Measurements from ENCODE around the gene ARL4A. TPM values are rescaled to one million over a fixed set of nuclear protein-coding genes. Genes with fewer than 3 reads are reported as not detected.
"Not testable (repeated sequence)": the region's sequence is repeated elsewhere in the genome, so short reads cannot be mapped to it uniquely, and the experiment has no call there.

The ARL4A gene
- total RNA-seq, 1 donor from 2014 or later: 11.0 TPM

- Mint-ChIP-seq H3K27me3 (no peaks in the 10 kb centered on the region), H3K27ac (no peak overlapping the region), H3K4me1 (peaks cover 17% of the 10 kb centered on the region), H3K4me3 (no peak overlapping the region), H3K36me3 (ENCODE audit: low read depth) (no peaks in the 10 kb centered on the region), H3K9me3 (no peaks in the 10 kb centered on the region)
- no peak for DNase-seq
- intact Hi-C loops (cut with micrococcal nuclease): loop anchor here (5.0 to 10.0 kb wide), 2 partner anchors 201 to 433 kb away; no protein-coding TSS in a partner anchor
Observed at GRCh38 chr7:12683678-12684585, 3.5 kb upstream of the ARL4A start.

DNA sequence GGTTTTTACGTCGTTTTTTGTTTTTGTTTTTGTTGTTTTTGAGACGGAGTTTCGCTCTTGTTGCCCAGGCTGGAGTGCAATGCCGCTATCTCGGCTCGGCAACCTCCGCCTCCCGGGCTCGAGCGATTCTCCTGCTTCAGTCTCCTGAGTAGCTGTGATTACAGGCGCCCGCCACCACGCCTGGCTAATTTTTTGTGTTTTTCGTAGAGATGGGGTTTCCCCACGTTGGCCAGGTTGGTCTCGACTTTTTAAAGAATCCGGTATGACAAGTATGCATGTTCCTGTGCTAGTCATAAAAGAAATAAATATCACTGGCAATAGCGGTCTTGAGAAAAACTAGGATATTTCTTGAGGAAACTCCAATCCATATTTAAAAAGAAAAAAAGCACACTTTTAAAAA lies 2.7 kb upstream of the ARL4A start:
- H3K27me3 Mint-ChIP-seq: no peaks in the 10 kb centered on the region
- no peak for DNase-seq
- no peaks in the 10 kb centered on the region for H3K9me3 Mint-ChIP-seq
- no peak overlapping the region for H3K4me3 Mint-ChIP-seq
- intact Hi-C loops (cut with micrococcal nuclease): loop anchor here (5.0 to 10.0 kb wide), 4 partner anchors 200 to 433 kb away; partner anchors contain the start of gene VWDE
- no peaks in the 10 kb centered on the region for H3K36me3 Mint-ChIP-seq (ENCODE audit: low read depth)
- no peak overlapping the region for H3K27ac Mint-ChIP-seq
- peaks cover 22% of the 10 kb centered on the region for H3K4me1 Mint-ChIP-seq

DNA sequence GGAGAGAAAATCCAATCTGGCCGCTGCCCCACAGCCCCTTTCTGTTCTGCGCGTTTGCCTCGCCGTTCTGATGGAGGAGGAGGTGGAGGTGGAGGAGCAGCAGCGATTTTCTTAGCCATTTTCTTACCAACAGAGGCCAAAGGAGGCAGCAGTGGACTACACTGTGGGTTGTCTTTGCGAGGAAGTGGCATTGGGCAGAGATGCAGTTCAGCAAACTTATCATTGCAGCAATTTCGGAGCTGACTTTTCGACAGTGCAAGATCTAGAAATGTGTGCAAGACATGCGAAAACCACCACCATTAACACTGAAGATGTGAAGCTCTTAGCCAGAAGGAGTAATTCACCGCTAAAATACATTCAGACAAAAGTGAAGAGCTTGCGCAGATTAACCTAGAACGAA lies 1.9 kb upstream of the ARL4A start:
- intact Hi-C loops (cut with micrococcal nuclease): loop anchor here (5.0 to 10.0 kb wide), 3 partner anchors 199 to 428 kb away; partner anchors contain the start of gene VWDE

DNA sequence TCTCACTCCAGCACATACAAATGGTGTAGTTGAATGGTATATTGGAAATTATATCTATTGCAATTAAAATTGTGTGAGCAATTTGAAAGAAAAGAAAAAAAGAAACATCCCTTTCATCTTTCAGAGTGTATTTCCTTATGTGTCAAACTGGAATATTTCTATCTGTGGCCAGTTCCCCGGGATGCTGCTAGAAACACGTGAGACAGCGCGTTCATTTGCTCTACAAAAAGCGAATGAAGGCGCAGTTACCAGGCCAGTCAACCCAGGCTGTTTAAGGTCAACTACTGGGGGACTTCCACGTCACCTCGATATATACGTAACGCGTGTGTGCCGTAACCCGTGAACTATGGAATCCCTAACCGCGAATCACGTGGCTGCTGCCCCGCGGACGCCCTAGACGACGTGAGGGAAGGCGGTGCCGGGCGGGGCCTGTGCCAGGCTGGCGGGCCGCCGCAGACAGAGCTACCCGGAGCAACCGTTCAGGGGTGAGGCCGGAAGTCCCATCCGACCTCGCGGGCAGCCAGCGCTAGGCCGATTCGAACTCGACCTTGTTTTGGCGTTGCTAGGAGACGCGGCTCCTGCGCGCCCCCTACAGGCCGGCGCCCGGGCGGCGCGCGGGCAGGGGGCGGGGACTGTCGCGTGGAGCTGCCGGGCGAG lies 1.1 kb upstream of the ARL4A start:
- DNase-seq: peak; percentile 98
- peak overlapping the region; percentile 98 for H3K27ac Mint-ChIP-seq
- H3K27me3 Mint-ChIP-seq: no peaks in the 10 kb centered on the region
- H3K36me3 Mint-ChIP-seq (ENCODE audit: low read depth): no peaks in the 10 kb centered on the region
- H3K9me3 Mint-ChIP-seq: no peaks in the 10 kb centered on the region
- intact Hi-C loops (cut with micrococcal nuclease): loop anchor here (1.0 to 10.0 kb wide), 6 partner anchors 33 to 475 kb away; partner anchors contain the start of genes TMEM106B and VWDE
- peaks cover 27% of the 10 kb centered on the region for H3K4me1 Mint-ChIP-seq
- H3K4me3 Mint-ChIP-seq: peak overlapping the region; percentile 91

More for the DNA sequence above, 1.9 kb upstream of the ARL4A start:
- peak; percentile 79 for DNase-seq
- Mint-ChIP-seq H3K27me3 (no peaks in the 10 kb centered on the region), H3K27ac (peak overlapping the region; percentile 77), H3K4me1 (peaks cover 27% of the 10 kb centered on the region), H3K9me3 (no peaks in the 10 kb centered on the region), H3K4me3 (peak overlapping the region; percentile 91), H3K36me3 (ENCODE audit: low read depth) (no peaks in the 10 kb centered on the region)

DNA sequence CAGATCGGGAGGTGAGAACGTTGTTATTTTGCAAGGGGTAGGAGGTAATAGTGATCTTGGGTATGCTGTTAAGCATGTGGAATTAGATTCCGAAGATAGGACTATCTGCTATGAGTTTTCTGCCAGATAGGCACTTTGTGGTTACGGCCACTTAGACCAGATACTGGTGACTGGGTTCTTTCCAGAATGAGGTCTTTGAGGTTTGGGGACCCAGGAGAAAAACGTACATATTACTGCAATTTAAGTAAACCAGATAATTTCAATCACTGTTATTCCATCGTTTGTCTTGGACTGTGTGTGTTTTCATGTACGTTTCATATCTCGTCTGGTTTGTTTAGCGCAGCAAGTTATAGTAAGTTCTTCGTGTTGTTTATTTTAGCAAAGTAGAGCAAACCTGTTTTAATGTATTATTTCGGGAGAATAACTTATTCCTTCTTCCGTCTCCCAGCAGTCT lies 312 bp downstream of the ARL4A start:
- no peaks in the 10 kb centered on the region for H3K27me3 Mint-ChIP-seq
- peak overlapping the region; percentile 98 for H3K27ac Mint-ChIP-seq
- no peak for DNase-seq
- peak overlapping the region; percentile 91 for H3K4me3 Mint-ChIP-seq
- peaks cover 27% of the 10 kb centered on the region for H3K4me1 Mint-ChIP-seq
- no peaks in the 10 kb centered on the region for H3K9me3 Mint-ChIP-seq
- H3K36me3 Mint-ChIP-seq (ENCODE audit: low read depth): no peaks in the 10 kb centered on the region
- intact Hi-C loops (cut with micrococcal nuclease): loop anchor here (1.0 to 10.0 kb wide), 5 partner anchors 35 to 430 kb away; partner anchors contain the start of gene VWDE

GRCh38 chr7:12688485-12689170 lies 1.2 kb downstream of the ARL4A start:
- intact Hi-C loops (cut with micrococcal nuclease): loop anchor here (5.0 to 10.0 kb wide), 3 partner anchors 196 to 431 kb away; partner anchors contain the start of gene VWDE
- peak overlapping the region; percentile 91 for H3K4me3 Mint-ChIP-seq
- DNase-seq; H3K9me3 Mint-ChIP-seq; H3K27me3 Mint-ChIP-seq; H3K27ac Mint-ChIP-seq; H3K36me3 Mint-ChIP-seq (ENCODE audit: low read depth): not testable (repeated sequence)
- H3K4me1 Mint-ChIP-seq: peaks cover 30% of the 10 kb centered on the region

GRCh38 chr7:12689451-12689850 lies 2.0 kb downstream of the ARL4A start:
- H3K4me3 Mint-ChIP-seq: no peak overlapping the region

GRCh38 chr7:12690041-12690878 lies 2.8 kb downstream of the ARL4A start:
- Mint-ChIP-seq H3K27me3 (no peaks in the 10 kb centered on the region), H3K27ac (no peak overlapping the region), H3K36me3 (ENCODE audit: low read depth) (no peaks in the 10 kb centered on the region), H3K9me3 (no peaks in the 10 kb centered on the region), H3K4me3 (no peak overlapping the region), H3K4me1 (peaks cover 30% of the 10 kb centered on the region)
- no peak for DNase-seq
- intact Hi-C loops (cut with micrococcal nuclease): no loop called here

More at GRCh38 chr7:12689451-12689850, 2.0 kb downstream of the ARL4A start:
- no peaks in the 10 kb centered on the region for H3K9me3 Mint-ChIP-seq
- peaks cover 30% of the 10 kb centered on the region for H3K4me1 Mint-ChIP-seq
- intact Hi-C loops (cut with micrococcal nuclease): loop anchor here (5.0 to 10.0 kb wide), 3 partner anchors 195 to 432 kb away; partner anchors contain the start of gene VWDE
- H3K27me3 Mint-ChIP-seq: no peaks in the 10 kb centered on the region
- H3K36me3 Mint-ChIP-seq (ENCODE audit: low read depth): no peaks in the 10 kb centered on the region
- no peak for DNase-seq
- H3K27ac Mint-ChIP-seq: no peak overlapping the region

DNA sequence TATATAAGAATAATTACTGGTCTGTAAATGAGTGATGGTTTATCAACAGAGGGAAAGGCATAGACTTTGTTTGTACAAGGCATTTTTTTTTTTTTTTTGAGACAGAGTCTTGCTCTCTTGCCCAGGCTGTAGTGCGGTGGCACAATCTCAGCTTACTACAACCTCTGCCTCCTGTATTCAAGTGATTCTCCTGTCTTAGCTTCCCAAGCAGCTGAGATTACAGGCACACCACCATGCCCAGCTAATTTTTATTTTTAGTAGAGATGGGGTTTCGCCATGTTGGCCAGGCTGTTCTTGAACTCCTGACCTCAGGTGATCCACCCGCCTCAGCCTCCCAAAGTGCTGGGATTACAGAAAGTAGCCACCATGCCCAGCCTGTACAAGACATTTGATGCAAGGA lies 4.0 kb downstream of the ARL4A start:
- H3K4me3 Mint-ChIP-seq; H3K27me3 Mint-ChIP-seq; H3K36me3 Mint-ChIP-seq (ENCODE audit: low read depth); H3K27ac Mint-ChIP-seq; DNase-seq; H3K9me3 Mint-ChIP-seq; intact Hi-C loops (cut with micrococcal nuclease): not testable (repeated sequence)
- peaks cover 25% of the 10 kb centered on the region for H3K4me1 Mint-ChIP-seq

DNA sequence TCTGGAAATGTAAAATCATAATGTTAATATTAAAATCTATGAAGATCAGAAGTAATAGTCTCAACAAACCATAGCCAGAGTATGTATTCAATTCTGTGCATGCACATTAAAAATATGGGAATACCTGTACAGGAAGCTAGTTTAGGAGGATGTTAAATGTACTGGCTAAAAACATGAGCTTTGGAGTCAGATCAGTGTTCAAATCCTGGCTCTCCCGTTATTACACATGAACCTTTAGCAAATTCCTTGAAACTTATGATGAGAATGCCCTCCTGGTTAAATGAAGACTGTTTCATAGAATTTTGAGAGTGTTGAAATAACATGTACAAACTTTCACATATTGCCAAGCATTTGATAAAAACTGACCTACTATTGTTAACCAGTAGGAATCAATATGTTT lies 4.6 kb downstream of the ARL4A start:
- peaks cover 25% of the 10 kb centered on the region for H3K4me1 Mint-ChIP-seq
- intact Hi-C loops (cut with micrococcal nuclease): no loop called here

GRCh38 chr7:12692479-12693259 lies 5.2 kb downstream of the ARL4A start:
- Mint-ChIP-seq H3K4me3 (no peak overlapping the region), H3K27me3 (no peaks in the 10 kb centered on the region), H3K36me3 (ENCODE audit: low read depth) (no peaks in the 10 kb centered on the region), H3K9me3 (no peaks in the 10 kb centered on the region), H3K4me1 (peaks cover 23% of the 10 kb centered on the region), H3K27ac (no peak overlapping the region)
- DNase-seq: no peak
- intact Hi-C loops (cut with micrococcal nuclease): no loop called here

More for the DNA sequence above, 4.6 kb downstream of the ARL4A start:
- no peak overlapping the region for H3K4me3 Mint-ChIP-seq
- no peaks in the 10 kb centered on the region for H3K27me3 Mint-ChIP-seq
- DNase-seq: no peak
- no peak overlapping the region for H3K27ac Mint-ChIP-seq
- no peaks in the 10 kb centered on the region for H3K9me3 Mint-ChIP-seq
- H3K36me3 Mint-ChIP-seq (ENCODE audit: low read depth): no peaks in the 10 kb centered on the region

GRCh38 chr7:12694817-12695216 lies 7.4 kb downstream of the ARL4A start:
- H3K27me3 Mint-ChIP-seq: no peaks in the 10 kb centered on the region

More at GRCh38 chr7:12694817-12695216, 7.4 kb downstream of the ARL4A start:
- Mint-ChIP-seq H3K36me3 (ENCODE audit: low read depth) (no peaks in the 10 kb centered on the region), H3K9me3 (no peaks in the 10 kb centered on the region), H3K4me3 (no peak overlapping the region), H3K27ac (no peak overlapping the region), H3K4me1 (peaks cover 7% of the 10 kb centered on the region)
- intact Hi-C loops (cut with micrococcal nuclease): no loop called here
- no peak for DNase-seq
